PC-3 (cell line): Measurements from ENCODE around the gene RHOBTB3.

Experiments used
- EZH2 ChIP-seq: fragments of 300-600 bp; sonication (generic); IDR thresholded peaks from one replicate; pipeline ENCODE4 v1.6.1; 2017; ENCODE audit warnings: antibody characterized with exemption, mild to moderate bottlenecking, low read length; ENCODE audit not compliant: unreplicated experiment
- EZH2phosphoT487 ChIP-seq: fragments of 300-600 bp; sonication (generic); IDR thresholded peaks from 2 replicates; pipeline ENCODE4 v1.6.1; 2018; ENCODE audit warnings: mild to moderate bottlenecking, antibody characterized with exemption, low read length, borderline replicate concordance
- TF ChIP-seq, protein P1 (sequence below): fragments of 300-600 bp; sonication (generic); conservative IDR thresholded peaks from 2 replicates; pipeline ENCODE4 v1.5.1; 2017; ENCODE audit warnings: antibody characterized with exemption, low read depth, mild to moderate bottlenecking, low read length

DNA sequence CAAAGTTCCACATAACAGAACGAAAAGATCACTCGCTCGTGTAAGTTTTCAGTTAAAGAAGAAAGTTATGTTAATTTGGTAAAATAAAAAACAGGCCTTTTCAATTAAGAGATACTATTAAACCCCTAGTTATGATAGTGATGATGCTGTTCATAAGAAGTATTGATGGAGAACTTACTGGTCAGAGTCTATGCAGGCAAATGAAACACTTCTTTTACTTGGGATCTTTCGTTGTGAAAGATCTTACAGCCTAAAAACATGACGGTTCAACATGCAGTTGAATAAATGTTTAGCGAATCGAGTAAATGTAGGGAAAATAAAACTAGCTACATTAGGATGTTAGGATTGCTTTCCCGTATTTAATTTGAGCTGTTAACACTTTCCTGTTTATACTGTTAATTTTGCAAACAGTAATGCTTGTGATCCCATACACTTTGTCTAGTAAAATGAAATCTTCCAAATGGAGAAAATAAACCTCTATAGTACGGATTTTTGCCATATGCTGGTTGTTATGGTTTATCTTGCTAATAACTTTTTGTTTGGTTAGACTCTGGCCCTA is 2.0 kb downstream of the RHOBTB3 start:
- TF ChIP-seq, protein P1, sequence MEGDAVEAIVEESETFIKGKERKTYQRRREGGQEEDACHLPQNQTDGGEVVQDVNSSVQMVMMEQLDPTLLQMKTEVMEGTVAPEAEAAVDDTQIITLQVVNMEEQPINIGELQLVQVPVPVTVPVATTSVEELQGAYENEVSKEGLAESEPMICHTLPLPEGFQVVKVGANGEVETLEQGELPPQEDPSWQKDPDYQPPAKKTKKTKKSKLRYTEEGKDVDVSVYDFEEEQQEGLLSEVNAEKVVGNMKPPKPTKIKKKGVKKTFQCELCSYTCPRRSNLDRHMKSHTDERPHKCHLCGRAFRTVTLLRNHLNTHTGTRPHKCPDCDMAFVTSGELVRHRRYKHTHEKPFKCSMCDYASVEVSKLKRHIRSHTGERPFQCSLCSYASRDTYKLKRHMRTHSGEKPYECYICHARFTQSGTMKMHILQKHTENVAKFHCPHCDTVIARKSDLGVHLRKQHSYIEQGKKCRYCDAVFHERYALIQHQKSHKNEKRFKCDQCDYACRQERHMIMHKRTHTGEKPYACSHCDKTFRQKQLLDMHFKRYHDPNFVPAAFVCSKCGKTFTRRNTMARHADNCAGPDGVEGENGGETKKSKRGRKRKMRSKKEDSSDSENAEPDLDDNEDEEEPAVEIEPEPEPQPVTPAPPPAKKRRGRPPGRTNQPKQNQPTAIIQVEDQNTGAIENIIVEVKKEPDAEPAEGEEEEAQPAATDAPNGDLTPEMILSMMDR = no peak
- TF ChIP-seq EZH2phosphoT487 (no peak), EZH2 (no peak)
